HG02678 (cell line): ENCODE results near the gene RAP1GAP.

Source experiments
- ATAC-seq: cut with Tn5 transposase; IDR thresholded peaks from one replicate; pipeline ENCODE4 v1.9.1; 2021; ENCODE audit warnings: mild to moderate bottlenecking, moderate library complexity; ENCODE audit not compliant: unreplicated experiment

The RAP1GAP gene

DNA sequence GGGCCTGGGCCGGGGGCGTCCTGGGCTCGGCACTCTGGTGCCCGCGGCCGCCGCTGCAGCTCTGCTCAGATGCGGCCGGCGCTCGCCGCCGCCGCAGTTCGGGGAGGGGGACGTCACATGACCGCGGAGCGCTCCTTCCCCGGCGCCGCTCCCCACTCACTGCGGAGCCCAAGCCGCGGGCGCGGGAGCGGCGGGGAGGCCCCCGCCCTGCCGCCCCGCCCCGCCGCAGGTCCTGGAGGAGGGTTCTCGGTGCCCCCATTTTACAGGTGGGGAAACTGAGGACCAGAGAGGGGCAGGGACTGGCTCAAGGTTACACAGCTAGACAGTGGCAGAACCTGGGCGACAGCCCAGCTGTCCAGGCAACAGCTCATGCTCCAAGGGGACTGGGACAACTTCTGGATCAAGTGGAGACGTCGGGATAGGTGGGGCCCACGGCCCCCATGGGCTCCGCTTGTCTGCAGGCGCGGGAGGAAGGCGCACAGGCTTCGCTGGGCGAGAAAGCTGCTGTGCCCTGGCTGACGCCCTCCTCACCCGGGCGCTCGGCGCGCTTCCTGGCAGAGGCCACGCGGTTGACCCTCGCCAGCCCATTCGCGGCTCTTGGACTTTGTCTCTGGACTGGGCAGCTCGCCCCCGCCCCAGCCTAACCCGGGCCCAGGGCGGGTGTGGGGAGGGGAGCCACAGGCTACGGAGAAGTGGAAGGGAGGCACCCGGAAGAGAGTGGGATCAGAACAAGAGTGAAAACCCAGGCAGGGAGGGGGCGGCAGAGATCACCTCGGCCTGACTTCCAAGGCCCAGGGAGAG lies at the start of gene RAP1GAP:
Gene RAP1GAP, minus strand, starts transcription at position 100 of the 801 bp plus-strand sequence. CDS start 49,325 bp downstream, outside the sequence.
- ATAC-seq = no peak

DNA sequence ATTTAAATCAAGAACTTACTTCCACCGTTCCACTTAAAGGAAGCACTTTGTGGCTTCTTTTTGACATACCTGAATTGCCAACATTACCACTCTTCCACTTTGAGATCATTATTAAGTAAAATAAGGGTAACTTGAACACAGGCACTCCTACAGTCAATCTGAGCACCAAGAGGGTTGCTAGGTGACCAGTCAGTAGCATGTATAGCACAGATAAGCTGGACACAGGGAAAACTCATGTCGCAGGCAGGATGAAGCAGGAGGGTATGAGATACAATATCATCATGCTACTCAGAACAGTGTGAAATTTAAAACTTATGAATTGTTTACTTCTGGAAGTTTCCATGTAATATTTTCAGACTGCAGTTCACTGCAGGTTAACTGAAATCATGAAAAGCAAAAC lies 47.0 kb upstream of the RAP1GAP start:
- ATAC-seq = no peak

DNA sequence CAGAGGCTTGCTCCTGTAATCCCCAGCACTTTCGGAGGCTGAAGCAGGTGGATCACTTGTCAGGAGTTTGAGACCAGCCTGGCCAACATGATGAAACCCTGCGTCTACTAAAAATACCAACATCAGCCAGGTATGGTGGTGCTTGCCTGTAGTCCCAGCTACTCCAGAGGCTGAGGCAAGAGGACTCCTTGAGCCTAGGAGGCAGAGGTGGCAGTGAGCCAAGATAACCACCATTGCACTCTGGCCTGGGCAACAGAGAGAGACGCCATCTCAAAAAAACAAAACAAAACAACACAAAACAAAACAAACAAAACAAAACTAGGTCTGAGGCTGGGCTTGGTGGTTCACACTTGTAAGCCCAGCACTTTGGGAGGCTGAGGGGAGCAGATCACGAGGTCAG lies 38.7 kb upstream of the RAP1GAP start:
- no peak for ATAC-seq

DNA sequence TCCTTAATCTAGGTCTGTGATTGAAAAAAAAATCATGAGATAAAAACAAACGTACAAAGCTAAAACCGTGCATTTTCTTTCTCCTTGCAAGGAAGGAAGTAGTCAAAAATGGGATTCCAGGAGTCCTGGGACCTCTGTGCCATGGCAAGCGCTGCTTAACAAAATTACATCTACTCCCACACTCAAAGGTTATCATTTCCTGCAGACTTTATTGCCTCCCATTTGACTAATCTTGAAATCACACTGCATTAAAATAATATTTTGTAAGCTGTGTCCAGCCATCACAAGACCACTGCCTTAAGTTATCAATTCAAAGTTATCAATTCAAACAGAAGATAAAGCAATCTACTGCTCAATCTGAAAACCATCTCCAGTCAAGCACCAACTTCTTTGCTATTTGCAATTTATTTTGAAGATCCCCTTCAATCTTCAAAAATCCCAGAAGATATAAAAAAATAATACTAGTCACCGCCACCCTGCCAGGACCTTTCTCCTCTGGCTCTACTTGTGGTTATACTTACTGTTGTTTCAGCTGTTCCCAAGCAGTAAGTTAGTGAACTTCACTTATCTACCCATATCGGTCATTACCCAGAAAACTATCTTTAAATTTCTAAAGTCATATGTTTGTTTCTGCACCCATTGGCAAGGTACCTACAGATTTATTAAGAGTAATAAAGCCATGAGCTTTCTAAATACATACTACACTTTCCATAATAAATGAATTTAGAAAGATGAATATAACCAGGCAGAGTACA lies 38.1 kb upstream of the RAP1GAP start:
- ATAC-seq = no peak

DNA sequence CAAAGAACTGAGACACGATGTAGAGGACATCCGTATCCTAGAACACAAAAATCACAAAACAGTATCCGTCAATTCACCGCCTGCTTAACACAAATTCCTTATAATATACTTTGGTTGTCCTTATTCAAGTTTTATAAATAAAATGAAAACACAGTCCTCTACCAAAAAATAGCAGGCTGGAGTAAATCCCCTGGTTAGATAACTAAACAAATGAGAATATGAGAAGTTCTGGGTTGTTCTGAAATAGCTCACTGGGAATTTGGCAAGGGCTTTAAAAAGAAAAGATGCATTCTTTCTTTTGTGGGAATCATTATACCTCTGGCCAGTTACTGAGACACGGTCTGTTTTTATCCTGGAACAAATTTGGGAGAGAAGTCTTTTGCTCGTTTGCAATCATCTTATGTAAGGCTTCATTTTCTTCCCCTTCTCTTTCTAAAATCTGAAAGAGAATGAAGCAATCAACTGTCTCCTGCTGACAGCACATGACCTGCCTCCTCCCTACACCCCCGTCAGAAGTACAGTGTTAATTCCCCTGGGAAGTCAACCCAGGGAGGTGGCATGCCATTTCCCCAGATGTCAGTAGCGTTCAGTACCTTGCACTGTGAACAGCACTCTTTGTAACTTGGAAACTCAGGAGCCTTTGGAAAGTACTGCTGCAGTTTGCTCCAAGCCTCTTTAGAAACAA lies 37.1 kb upstream of the RAP1GAP start:
- no peak for ATAC-seq

DNA sequence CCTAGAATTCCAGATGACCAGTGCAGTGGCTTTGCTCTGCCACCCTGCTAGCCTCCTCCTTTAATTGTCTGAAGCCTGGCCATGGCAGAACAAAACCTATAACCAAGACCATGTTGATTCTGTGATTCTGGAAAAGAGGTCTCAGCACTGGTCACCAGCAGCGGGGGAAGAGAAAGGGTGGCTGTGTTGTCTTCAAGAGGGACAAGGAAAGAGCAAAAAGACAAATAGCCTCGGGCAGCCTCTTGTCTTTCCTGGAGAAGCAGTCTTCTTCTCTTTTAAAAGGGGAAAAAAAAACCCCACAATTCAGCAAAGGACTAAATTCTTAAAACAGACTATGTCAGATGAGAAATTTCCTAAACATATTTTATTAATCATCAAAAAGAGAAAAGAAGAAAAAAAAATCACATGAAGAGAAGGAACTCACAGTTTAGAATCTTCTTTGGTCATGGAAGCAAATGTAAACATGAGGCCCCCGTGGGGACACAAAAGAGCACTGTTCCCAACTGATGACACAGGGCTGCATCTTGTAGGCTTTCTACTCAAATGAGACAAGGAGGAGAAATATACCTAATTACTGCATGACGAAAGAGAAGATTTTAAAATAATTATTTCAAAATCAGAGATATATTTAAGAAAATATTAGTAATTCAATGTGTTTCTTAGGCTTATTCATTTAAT lies 36.3 kb upstream of the RAP1GAP start:
- no peak for ATAC-seq

DNA sequence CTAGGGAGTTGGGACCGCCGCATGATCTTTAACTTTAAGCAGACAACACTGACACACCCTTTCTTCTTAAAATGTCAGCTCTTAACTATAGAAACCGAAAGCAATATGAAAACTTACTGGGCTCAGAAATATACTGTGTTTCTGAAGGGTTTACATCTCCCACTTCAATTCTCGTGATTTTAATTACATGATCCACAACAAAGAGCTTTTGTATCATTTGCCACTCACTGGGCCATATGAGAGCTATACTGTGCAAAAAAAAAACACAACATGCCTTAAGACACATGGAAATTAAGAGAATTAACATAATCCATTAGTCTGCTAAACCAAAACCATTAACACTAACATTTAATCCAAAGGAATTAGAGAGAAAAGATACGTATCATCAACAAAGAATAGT lies 35.0 kb upstream of the RAP1GAP start:
- ATAC-seq = no peak

DNA sequence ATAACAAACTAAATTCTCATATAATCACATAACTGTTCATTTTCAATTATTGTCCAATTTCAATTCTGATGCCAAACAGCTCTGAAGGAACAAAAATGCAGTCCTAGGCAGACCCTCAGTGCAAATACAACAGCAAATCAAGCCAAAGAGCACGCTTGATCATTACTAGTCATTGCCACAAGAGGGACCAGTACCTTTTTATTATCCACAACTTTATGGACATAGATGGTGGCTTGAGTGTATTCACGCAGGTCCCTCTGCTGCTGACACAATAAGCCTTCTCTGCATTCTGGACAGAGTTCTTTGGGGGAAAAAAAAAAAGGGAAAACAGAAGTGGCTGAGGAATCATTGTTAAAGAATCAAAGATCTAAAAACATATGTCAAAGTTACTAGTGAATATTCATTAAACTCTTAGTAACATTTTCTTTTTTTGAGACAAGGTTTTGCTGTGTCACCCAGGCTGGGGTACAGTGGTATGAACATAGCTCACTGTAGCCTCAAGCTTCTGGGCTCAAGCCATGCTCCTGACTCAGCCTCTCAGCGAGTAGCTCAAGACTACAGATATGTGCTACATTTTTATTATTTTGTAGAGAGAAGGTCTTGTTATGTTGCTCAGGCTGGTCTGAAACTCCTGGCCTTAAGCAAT lies 34.3 kb upstream of the RAP1GAP start:
- ATAC-seq = no peak

DNA sequence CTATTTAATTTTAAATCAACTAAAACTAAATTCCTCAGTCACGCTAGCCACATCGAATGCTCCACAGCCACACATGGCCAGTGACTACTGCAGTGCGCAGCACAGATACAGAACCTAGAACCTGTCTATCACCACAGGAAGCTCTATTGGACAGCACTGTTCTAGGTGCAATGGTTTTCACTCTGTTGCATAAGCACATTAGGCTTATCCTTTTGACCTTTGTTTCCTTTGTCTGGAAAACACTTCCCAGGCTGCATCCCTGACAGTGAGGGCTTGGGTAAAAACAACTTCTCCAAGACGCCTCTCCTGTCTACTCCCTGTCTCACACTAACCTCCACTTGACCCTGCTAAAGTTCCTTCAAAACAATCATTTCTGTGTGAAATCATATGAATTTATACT lies 33.6 kb upstream of the RAP1GAP start:
- no peak for ATAC-seq

DNA sequence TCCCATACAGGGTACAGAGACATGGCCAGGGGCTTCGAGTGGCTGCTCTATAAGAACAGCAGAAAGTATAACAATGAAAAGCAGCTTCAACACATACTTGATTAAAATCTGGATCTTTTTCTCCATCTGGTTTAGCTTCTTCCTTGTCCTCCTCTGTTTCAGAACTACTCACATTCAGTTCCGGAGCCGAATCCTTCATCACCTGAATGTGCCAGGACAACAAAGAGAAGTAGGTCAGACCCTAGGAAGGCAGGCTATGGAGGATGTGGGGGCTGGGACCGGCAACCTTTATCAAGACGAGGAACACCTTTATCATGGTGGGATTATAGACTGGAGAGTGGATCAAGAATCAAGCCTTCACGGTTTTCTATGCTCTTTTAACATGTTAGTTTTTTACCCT lies 32.2 kb upstream of the RAP1GAP start:
- ATAC-seq = no peak

DNA sequence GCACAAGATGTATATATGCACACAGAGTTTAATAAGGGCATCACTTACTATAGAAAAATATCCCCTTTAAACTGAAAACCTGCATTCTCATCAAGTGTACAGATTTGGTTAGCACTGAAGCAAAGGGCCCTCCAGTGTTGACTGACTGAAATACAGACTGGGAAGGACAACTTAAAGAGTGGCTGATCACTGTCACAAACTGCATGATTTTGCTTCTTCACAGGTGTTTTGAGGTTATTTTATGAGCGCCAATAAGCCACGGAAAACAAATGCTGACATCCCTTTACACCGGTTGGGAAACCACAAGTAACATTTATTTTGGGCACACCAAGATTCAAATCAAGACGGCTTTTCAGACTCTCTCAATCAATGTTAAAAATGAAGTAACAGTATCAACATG lies 30.9 kb upstream of the RAP1GAP start:
- no peak for ATAC-seq

DNA sequence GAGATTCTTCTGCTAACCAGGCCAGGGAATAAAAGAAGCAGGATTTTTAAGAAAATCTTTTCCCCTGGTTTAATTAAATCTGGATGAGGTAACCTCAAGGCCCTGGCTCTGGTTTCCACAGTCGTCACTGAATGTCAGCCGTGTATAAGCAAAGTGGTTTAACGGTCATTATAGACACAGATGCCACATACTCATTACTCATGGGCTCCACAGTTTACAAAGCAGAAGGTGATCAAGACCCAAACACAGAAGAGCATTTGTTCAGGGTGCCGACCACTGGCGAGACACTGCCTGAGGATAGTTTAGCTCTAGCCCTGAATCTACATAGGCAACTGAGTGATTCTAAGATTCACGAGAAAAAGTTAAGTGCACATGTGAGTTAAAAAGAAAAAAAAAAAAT lies 27.8 kb upstream of the RAP1GAP start:
- ATAC-seq = no peak

DNA sequence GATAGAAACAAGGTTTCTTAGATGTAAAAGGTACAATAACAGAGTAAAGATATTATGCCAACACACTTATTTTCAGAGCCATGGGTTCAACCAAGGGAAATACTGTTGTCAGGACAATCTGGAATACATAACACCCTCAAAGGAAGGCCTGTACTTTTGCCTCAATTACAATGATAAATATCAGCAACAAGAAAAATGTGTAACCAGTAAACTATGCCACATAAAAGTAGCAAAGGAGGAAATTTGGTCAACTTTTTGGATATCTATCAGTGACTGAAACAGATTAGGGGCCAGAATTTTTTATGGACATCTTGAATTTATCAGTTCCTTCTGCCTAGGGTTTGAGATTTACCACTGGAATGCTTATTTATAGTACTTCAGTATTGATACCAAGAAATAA lies 24.6 kb upstream of the RAP1GAP start:
- ATAC-seq = no peak

DNA sequence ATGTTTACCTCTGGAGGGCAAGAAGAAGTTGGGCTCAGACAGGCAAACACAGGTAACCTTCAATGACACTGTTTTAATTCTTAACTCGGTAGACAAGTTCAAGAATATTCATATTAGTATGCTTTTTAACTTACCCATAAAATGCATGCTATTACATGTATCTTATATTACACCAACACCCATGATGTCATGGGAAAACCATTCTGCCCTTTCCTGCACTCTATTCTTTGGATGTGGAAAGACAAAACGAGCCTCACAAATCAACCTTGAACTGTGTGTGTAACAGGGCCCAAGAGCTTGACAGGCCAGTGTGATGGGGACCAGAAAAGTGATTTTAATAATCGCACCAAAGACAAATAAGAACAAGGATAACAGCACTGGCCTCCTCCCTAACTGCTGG lies 22.6 kb upstream of the RAP1GAP start:
- no peak for ATAC-seq

DNA sequence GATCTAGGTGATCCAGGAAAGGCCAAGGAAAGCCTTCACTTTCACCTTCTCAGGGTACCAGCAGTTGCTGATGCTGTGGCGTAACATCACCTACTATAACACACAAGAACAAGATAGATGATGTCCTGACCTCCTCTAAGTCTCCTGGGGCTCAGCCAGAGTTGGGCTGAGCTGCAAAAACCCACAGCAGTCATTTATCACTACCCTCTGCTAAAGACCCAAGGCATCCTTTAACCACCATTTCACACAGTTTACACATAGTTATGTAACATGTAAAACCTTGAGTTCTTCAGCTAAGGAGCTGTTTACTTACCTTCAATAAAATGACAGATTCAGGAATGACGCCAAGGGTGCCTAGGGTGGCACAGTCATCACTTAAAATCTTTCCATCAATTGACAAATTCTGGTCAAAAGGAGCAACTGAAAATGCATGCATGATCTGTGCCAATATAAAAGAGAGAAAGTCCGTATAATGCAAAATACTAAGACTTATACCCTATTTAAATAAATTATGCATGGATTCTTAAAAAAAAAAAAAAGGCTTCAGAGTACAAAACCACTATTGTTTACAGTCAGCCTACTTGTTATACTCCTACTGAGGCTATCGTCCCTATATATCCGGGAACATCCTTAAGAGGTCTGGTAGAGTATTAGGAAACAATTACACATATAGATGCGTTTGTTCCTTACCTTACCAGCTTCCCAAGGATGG lies 20.7 kb upstream of the RAP1GAP start:
- ATAC-seq = no peak

DNA sequence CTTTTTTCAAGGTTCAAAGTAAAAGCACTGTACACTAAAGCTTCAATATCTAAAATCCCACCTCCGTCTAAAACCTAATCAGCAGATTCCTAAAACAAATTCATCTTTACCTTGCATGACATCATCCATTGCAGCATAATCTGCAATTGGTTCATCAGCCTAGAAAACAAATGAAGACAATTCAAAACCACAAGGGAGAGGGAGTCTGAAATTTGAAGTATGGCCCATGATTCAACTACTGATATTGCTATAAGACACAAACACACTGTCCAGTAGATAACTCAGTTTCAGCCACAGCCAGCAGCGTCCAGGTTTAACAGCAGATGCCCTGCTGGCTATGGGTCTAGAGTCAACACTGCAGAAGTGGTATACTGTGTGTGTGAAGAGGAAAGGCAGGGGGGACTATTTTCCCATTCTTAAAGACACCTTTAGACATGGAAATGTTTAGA lies 17.9 kb upstream of the RAP1GAP start:
- no peak for ATAC-seq

DNA sequence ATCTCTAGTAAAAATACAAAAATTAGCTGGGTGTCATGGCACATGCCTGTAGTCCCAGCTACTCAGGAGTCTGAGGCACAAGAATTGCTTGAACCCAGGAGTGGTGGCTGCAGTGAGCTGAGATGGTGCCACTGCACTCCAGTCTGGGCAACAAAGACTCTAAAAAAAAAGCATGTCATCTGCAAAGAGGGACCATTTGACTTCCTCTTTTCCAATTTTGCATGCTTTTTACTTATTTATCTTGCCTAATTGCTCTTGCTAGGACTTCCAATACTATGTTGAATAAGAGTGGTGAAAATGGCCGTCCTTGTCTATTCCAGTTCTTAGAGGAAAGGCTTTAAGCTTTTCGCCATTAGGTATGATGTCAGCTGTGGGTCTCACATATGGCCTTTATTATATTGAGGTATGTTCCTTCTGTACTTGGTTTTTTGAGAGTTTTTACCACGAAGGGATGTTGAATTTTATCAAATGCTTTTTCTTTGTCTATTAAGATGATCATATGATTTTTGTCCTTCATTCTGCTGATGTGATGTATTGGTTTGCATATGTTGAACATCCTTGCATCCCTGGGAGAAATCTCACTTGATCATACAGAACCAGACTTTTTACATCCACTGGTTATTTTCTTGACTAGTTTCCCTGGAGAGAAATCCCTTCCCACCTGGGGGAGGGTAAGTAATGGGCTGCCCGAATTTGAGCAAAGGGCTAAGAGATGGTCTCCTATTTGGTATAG lies 17.0 kb upstream of the RAP1GAP start:
- no peak for ATAC-seq

DNA sequence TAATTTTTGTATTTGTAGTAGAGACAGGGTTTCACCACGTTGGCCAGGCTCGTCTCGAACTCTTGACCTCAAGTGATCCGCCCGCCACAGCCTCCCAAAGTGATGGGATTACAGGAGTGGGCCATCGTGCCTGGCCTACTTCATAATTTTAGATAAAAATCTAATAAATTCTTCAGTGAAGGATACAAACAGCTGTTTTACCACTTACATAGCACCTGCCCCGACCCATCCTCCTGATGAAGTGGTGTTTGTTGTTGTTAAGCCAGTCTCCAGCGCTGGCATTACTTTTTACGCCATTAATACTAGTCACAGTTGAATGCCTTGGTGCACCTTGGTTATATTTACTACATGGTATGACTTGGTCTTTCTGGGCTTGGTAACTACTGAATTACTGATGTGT lies 12.3 kb upstream of the RAP1GAP start:
- ATAC-seq = no peak

DNA sequence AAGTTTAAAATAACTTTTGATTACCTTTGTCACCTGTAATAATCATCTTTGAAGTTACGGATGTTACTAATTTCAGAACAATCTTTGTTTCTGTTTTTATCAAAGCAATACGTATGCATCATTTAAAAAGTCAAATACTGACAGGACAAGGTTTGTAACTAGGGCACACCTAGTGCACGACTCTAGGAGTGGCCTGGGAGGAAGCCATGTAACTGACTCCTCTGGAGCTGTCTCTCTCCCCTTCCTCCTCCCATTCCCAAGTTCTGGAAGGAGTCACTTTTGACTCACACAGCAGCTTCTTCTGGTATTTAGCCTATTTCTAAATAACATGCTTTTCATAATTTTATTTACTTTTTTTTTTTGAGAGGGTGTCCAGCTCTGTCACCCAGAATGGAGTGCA lies 11.8 kb upstream of the RAP1GAP start:
- no peak for ATAC-seq
